ENCODE measurements around the gene MALRD1. TPM values are rescaled to one million over a fixed set of nuclear protein-coding genes. Genes with fewer than 3 reads are reported as not detected.

Gene MALRD1
- total RNA-seq, 1 experiment from 2014 or later = not detected

- no peak overlapping the region for H3K4me3 Mint-ChIP-seq (ENCODE audit: unreplicated experiment)
- no TSS peak for BruUV-seq (replicated peaks)
- TF ChIP-seq, protein P1, sequence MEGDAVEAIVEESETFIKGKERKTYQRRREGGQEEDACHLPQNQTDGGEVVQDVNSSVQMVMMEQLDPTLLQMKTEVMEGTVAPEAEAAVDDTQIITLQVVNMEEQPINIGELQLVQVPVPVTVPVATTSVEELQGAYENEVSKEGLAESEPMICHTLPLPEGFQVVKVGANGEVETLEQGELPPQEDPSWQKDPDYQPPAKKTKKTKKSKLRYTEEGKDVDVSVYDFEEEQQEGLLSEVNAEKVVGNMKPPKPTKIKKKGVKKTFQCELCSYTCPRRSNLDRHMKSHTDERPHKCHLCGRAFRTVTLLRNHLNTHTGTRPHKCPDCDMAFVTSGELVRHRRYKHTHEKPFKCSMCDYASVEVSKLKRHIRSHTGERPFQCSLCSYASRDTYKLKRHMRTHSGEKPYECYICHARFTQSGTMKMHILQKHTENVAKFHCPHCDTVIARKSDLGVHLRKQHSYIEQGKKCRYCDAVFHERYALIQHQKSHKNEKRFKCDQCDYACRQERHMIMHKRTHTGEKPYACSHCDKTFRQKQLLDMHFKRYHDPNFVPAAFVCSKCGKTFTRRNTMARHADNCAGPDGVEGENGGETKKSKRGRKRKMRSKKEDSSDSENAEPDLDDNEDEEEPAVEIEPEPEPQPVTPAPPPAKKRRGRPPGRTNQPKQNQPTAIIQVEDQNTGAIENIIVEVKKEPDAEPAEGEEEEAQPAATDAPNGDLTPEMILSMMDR (IDR thresholded peaks at IDR 0.05; ENCODE audit: unreplicated experiment) = no peak
- no peaks in the 10 kb centered on the region for H3K36me3 Mint-ChIP-seq (ENCODE audit: insufficient read depth, unreplicated experiment)
- DNase-seq (ENCODE audit: unreplicated experiment) = no peak
- ChIA-PET POLR2A (no interaction called here), CTCF (no interaction called here)
- H3K27ac Mint-ChIP-seq (ENCODE audit: low read depth, unreplicated experiment) = no peak overlapping the region
- H3K4me1 Mint-ChIP-seq (ENCODE audit: insufficient read depth, unreplicated experiment) = no peaks in the 10 kb centered on the region
- intact Hi-C loops (cut with micrococcal nuclease) = no loop called here
- H3K27me3 Mint-ChIP-seq (ENCODE audit: insufficient read depth, unreplicated experiment) = no peaks in the 10 kb centered on the region
- H3K9me3 Mint-ChIP-seq (ENCODE audit: unreplicated experiment) = peaks cover 6% of the 10 kb centered on the region
Observed at GRCh38 chr10:19385846-19386450, 337.3 kb downstream of the MALRD1 start.

- Mint-ChIP-seq H3K27me3 (ENCODE audit: insufficient read depth, unreplicated experiment) (no peaks in the 10 kb centered on the region), H3K4me3 (ENCODE audit: unreplicated experiment) (no peak overlapping the region), H3K27ac (ENCODE audit: low read depth, unreplicated experiment) (no peak overlapping the region), H3K4me1 (ENCODE audit: insufficient read depth, unreplicated experiment) (no peaks in the 10 kb centered on the region), H3K9me3 (ENCODE audit: unreplicated experiment) (no peaks in the 10 kb centered on the region), H3K36me3 (ENCODE audit: insufficient read depth, unreplicated experiment) (no peaks in the 10 kb centered on the region)
- ChIA-PET CTCF (interaction anchor here (0.6 to 1.1 kb wide), 2 partner anchors 719 to 948 kb away, joined by 3 to 4 read pairs; no protein-coding TSS in a partner anchor), POLR2A (no interaction called here)
- no peak for DNase-seq (ENCODE audit: unreplicated experiment)
- BruUV-seq (replicated peaks) = no TSS peak
- intact Hi-C loops (cut with micrococcal nuclease) = no loop called here
- TF ChIP-seq, protein P1 (IDR thresholded peaks at IDR 0.05; ENCODE audit: unreplicated experiment) = no peak
Observed at GRCh38 chr10:19408924-19409323, 360.3 kb downstream of the MALRD1 start.

DNA sequence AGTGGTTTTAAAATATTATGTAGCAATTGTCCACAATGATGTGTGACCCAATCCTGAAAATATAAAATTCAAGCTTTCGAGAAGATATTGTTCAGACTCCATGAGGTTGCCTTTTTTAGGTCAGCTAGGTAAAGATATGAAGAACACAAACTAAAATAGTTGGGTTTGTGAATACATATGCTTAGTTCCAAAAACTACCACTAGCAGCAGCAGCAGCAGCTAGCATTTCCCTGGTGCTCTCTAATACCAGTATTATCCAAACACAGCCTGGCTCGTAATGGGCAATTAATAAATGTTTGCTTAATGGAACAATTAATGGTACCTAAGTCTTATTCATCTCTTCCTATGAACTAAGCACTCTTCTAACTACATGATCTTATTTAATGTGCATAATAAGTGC lies 362.5 kb downstream of the MALRD1 start:
- POLR2A ChIA-PET = interaction anchor here (1.3 kb wide), 1 partner anchor 1358 kb away, joined by 5 read pairs; no protein-coding TSS in a partner anchor
- no peaks in the 10 kb centered on the region for H3K9me3 Mint-ChIP-seq (ENCODE audit: unreplicated experiment)
- intact Hi-C loops (cut with micrococcal nuclease) = loop anchor here (5.0 to 10.0 kb wide), 3 partner anchors 214 to 1446 kb away; no protein-coding TSS in a partner anchor
- no peak overlapping the region for H3K4me3 Mint-ChIP-seq (ENCODE audit: unreplicated experiment)
- no peak for DNase-seq (ENCODE audit: unreplicated experiment)
- no TSS peak for BruUV-seq (replicated peaks)
- TF ChIP-seq, protein P1 (IDR thresholded peaks at IDR 0.05; ENCODE audit: unreplicated experiment) = no peak
- no peaks in the 10 kb centered on the region for H3K36me3 Mint-ChIP-seq (ENCODE audit: insufficient read depth, unreplicated experiment)
- no peaks in the 10 kb centered on the region for H3K27me3 Mint-ChIP-seq (ENCODE audit: insufficient read depth, unreplicated experiment)
- H3K4me1 Mint-ChIP-seq (ENCODE audit: insufficient read depth, unreplicated experiment) = no peaks in the 10 kb centered on the region
- H3K27ac Mint-ChIP-seq (ENCODE audit: low read depth, unreplicated experiment) = no peak overlapping the region
- CTCF ChIA-PET = interaction anchor here (0.6 to 2.9 kb wide), 19 partner anchors 11 to 1358 kb away, joined by 3 to 29 read pairs (median 4); no protein-coding TSS in a partner anchor

GRCh38 chr10:19412531-19412930 lies 363.9 kb downstream of the MALRD1 start:
- Mint-ChIP-seq H3K27ac (ENCODE audit: low read depth, unreplicated experiment) (no peak overlapping the region), H3K4me1 (ENCODE audit: insufficient read depth, unreplicated experiment) (no peaks in the 10 kb centered on the region), H3K9me3 (ENCODE audit: unreplicated experiment) (no peaks in the 10 kb centered on the region), H3K27me3 (ENCODE audit: insufficient read depth, unreplicated experiment) (no peaks in the 10 kb centered on the region), H3K4me3 (ENCODE audit: unreplicated experiment) (no peak overlapping the region), H3K36me3 (ENCODE audit: insufficient read depth, unreplicated experiment) (no peaks in the 10 kb centered on the region)
- CTCF ChIA-PET = interaction anchor here (0.6 to 2.9 kb wide), 27 partner anchors 9 to 1357 kb away, joined by 3 to 29 read pairs (median 4); no protein-coding TSS in a partner anchor
- POLR2A ChIA-PET = interaction anchor here (1.0 kb wide), 1 partner anchor 1357 kb away, joined by 4 read pairs; no protein-coding TSS in a partner anchor
- BruUV-seq (replicated peaks) = no TSS peak
- TF ChIP-seq, protein P1 (IDR thresholded peaks at IDR 0.05; ENCODE audit: unreplicated experiment) = peak; percentile 42
- DNase-seq (ENCODE audit: unreplicated experiment) = peak; percentile 57
- intact Hi-C loops (cut with micrococcal nuclease) = loop anchor here (1.0 to 10.0 kb wide), 7 partner anchors 212 to 1445 kb away; partner anchors contain the start of gene PLXDC2

Data from MCF 10A (cell line).